Stimulated activated CD8-positive, alpha-beta memory T cell treated with anti-CD3 and anti-CD28 coated beads, Interleukin-12 subunit alpha, Interleukin-12 subunit beta, amount 100 ng/mL, for 24 hours (primary cell): ENCODE measurements around the gene MAN1A1.
"Not testable (repeated sequence)": the region's sequence is repeated elsewhere in the genome, so short reads cannot be mapped to it uniquely, and the experiment has no call there.

Experiments
- DNase-seq: peaks from one replicate; pipeline ENCODE4 v3.0.0-alpha.2; 2020; ENCODE audit errors: extremely low read depth

The MAN1A1 gene

DNA sequence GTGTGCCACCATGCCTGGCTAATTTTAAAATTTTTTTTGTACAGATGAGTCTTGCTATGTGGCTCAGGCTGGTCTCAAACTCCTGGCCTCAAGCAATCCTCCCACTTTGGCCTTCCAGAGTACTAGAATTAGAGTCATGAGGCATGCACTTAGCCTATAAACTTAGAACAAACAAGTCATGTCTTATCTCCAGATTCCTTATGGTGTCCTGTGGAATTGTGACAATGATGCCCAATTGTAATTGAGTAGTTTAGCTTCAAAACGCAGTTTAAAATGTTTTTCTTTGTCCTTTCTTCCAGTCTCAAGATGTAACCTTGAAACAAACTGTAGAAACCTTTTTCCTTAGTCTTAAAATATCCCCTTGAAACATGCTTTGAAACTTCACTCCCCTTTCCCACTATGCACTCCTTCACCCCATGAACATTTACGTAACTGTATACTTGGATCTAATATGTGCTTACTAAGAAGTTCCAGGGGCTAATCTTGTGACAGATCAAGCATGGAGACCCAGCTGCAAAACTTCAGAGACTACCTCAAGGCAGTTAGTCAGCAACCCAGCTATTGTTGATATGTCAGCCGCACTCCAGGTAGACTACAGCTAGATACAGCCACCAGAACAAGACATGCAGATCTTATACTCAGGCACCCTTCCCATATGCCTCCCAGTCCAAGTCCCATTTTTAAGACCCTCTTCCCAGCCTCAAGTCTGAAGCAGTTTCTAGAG is 46.2 kb downstream of the MAN1A1 start:
- no peak for DNase-seq

DNA sequence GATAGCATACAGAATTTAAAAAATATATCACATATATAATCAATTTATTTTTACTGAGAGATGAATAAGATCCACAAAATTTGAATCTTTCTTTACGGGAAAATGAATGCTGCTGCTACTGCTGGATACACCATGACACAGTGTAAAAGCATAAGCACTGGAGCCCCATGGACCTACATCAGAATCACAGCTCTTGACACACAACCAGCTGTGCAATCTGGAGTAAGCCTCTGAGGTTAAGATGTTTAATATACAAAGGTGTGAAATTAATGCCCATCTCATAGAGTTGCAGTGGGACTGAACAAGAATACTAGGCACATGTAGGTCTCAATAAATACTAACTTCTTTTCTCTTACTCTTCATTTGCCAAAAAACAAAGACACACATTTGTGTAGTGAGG is 48.1 kb downstream of the MAN1A1 start:
- DNase-seq = no peak

GRCh38 chr6:119299694-119300093 is 49.9 kb downstream of the MAN1A1 start:
- DNase-seq = no peak

GRCh38 chr6:119297049-119297448 is 52.5 kb downstream of the MAN1A1 start:
- DNase-seq = no peak

GRCh38 chr6:119296036-119297035 is 53.2 kb downstream of the MAN1A1 start:
- no peak for DNase-seq

- DNase-seq = no peak
Observed at GRCh38 chr6:119294984-119295383, 54.6 kb downstream of the MAN1A1 start.

DNA sequence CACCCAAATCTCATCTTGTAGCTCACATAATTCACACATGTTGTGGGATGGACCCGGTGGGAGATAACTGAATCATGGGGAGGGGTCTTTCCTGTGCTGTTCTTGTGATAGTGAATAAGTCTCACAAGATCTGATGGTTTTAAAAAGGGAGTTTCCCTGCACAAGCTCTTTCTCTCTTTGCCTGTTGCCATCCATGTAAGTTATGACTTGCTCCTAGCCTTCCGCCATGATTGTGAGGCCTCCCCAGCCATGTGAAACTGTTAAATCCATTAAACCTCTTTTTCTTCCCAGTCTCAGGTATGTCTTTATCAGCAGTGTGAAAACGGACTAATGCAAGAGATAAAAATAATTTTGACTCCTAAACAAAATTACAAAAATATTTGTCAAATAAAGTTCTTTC is 58.5 kb downstream of the MAN1A1 start:
- DNase-seq = not testable (repeated sequence)

DNA sequence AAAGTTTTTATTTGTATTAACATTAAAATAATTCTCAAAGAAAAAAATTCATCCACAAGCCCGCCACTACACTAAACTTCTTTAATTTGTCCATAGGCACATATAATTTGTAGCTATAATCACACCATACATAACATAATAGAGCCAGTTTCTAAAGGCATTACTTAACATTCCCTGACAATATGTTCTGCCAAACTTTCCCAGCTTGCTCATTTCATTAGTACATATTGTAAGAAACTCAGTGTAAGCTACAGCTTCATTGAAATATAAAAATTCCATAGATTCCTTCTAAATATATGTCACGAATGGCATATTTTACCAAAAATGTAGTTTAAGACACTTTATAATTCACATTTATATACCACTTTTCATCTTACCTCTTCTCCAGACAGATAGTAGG is 59.3 kb downstream of the MAN1A1 start:
- no peak for DNase-seq

DNA sequence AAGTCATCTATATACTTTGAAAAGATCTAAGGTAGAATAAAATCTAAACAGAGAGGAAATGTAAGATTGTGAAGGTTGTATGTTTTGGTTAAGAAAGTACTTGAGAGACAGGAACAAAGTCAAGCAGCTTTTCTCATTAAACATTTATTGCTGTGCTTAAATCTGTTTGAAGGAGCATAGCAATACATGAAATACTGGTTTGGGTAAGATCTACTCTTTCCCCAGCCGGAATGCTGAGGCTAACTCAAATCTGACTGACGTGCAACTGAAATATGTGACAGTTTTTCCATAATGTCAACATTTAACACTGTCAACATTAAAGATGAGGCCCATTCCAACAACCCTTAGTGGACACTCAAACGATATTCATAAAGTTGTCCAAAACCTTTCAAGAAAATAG is 59.9 kb downstream of the MAN1A1 start:
- no peak for DNase-seq

DNA sequence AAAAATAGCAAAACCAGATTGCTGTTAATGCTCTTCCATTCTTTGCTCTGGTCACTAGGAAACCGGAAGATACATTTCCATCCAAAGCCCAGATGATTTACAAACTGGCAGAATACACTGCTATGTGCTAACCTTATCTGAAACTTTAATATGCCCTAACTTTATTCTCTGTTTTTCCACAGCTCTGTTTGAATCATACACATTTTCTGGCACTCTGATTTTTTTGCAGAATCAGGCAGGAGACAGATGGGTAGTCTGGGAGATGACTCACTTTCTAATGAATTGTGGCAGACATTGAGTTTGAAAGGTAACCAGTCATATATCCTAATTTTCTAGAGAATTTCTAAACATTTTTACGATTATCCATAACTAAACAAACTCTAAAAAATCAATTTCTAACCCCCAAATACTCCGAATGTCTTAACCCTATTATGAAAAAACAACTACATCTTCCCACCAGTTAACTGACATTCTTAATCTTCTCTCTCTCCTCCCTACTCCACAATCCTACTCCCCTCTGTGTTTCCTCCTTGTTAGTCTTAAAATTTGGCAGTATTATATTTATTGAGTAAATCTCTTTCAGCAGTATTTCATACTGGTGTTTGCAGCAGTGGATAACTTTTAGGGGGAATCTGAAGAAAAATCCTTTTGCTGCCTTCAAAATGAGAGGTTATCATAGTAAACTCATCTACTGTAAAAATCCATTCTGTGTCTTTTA is 63.5 kb downstream of the MAN1A1 start:
- DNase-seq = no peak

DNA sequence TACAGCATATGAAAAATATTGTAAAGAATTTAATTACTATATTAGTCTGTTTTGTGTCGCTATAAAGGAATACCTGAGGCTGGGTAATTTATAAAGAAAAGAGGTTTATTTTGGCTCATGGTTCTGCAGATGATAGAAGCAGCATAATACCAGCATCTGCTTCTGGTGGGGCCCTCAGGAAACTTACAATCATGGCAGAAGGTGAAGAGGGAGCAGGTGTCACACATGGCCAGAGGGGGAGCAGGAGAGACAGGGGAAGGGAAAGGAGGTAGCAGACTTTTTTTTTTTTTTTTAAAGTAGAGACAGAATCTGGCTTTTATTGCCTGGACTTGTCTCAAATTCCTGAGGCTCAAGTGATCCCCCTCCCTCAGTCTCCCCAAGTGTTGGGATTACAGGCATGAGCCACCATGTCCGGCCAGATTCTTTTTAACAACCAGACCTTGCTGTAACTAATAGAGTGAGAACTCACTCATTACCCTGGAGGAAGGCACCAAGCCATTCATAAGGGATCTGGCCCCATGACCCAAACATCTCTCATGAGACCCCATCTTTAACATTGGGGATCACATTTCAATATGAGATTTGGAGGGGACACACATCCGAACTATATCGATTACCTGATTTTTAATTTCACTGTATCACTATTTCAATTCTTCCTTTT is 64.6 kb downstream of the MAN1A1 start:
- DNase-seq = no peak

DNA sequence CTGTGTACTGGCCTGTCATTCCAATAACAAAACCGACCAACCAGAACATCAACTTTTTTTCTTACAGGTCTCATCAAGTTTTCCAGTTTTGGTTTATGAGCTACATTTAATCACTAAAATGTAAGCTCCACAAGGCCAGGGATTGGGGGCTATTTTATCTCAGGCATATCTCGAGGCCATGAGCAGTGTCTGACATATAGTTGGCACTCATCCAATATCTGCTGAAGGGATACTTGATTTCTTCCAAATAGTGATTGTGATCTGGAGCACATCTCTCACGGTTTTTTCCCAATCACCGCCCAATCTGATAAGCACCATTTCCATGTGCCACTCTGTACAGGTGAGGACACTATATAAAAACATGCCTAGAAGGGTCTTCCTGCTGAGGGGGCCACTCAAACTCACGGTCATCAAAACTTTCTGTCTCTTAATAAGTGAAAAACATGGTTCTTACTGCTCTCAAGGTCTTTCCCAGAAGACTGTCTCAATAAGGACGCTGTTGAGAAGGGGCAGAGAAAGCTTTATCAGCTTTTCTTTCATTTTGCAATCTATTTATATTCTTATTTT is 65.5 kb downstream of the MAN1A1 start:
- no peak for DNase-seq

GRCh38 chr6:119283214-119283613 is 66.3 kb downstream of the MAN1A1 start:
- DNase-seq = no peak

GRCh38 chr6:119280668-119281067 is 68.9 kb downstream of the MAN1A1 start:
- no peak for DNase-seq

GRCh38 chr6:119280080-119280479 is 69.5 kb downstream of the MAN1A1 start:
- DNase-seq = no peak

DNA sequence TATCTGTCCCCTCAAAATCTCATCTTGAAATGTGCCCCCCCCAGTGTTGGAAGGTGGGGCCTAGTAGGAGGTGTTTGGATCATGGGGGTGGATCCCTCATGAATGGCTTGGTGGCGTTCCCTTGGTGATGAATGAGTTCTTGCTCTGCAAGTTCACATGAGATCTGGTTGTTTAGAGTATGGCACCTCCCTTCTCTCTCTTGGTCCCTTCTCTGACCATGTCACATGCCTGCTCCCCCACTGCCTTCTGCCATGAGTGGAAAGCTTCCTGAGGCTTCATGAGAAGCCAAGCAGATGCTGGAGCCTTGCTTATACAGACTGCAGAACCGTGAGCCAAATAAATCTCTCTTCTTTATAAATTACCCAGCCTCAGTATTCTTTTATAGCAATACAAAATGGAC is 70.9 kb downstream of the MAN1A1 start:
- DNase-seq = no peak

DNA sequence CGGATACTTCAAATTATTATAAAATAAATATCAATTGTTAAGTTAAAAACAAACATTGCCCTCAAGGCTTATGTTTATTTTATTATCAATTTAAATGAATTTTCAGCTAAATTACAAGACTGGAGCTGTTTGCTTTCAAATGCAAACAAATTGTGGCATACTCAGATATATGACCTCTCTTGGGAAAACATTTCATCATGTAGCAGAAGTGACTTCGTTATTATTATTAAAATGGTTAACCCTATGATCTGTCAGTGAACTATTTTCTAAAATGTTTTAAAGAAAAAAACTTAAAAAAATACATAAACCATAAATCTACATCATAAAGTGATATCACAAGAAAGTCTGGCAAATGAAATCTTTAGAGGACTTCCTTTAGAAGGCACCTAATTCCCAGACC is 72.5 kb downstream of the MAN1A1 start:
- DNase-seq = no peak

DNA sequence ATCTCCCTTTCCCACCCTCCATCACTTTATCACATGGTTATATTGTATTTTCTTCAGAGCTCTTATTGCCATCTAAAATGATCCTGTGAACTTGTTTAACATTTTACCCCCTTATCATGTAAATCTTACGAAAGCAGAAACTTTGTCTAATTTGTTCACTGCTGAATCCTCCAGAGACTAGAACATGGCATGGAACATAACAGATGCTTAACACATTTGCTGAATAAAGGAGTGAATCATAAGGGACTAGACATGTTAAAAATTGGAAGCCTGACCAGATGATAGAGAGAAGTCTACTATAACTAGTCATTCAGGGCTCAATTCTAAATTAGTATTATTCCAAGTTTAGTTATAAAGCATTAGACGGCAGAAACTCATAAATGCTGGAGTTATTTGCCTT is 73.3 kb downstream of the MAN1A1 start:
- no peak for DNase-seq

DNA sequence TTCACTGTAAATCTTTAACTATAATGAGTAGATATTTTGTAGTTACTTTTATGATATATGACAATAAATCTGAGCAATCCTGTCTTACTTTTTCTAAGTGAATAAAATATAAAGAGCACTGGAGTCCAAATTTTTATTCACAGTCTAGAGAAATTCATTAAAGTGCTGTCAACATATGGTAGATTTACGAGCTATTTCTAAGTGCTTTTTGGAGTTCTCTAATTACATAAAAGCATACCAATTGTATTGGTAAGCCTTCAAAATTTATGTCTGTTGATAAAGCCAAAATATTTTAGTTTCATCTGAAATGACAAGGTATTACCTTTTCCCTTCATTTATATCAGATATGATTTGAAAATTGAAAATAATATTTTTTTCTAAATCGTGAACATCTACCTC is 75.4 kb downstream of the MAN1A1 start:
- no peak for DNase-seq

DNA sequence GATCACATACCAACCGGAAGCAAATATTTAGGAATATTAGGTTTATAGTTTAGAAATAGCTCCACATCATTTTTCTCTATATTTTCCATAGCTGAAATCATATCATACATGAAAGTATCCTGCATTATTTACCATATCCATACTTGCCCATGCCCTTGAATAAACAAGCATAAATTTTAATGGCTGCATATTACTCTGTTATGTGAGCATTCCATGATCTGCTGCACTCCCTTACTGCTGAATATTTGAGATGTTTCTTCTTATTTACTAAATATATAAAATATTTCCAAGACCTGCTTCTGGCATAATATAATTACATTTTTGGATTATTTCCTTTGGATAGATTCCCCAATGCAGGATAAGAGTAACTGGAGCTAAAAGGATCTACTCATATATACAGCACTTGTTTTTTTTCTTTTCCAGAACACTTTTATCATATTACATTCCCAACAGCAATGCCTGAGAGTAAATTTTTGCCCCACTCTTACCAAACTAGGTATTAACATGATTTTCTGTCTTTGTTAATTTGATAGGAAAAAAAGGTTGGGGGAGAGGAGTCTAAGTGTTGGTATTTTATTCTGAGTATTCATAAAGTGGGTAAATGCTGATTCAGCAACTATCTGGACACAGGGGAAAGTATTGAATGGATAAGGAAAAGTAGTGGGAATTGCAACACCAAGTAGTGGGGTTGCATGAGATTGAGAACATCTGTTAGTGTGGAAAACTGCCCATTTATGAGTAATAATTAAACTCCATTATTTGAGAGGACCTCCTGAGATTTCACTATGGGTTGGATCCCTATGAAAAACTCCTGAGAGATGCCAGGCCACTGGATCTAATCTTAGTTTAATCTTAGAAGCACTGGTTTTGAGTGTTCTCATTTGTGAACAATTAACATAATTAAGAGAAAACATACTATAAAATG is 76.0 kb downstream of the MAN1A1 start:
- DNase-seq = no peak
